HG03469 (cell line): Measurements from ENCODE around the gene MEGF11.

Experiments used
- ATAC-seq: cut with Tn5 transposase; IDR thresholded peaks from one replicate; pipeline ENCODE4 v1.9.1; 2021; ENCODE audit warnings: mild to moderate bottlenecking, moderate library complexity, moderate number of reproducible peaks; ENCODE audit not compliant: unreplicated experiment

Gene MEGF11

GRCh38 chr15:66097151-66098021, 156.2 kb downstream of the MEGF11 start:
- no peak for ATAC-seq

GRCh38 chr15:66096688-66097058, 156.9 kb downstream of the MEGF11 start:
- ATAC-seq, result no peak

GRCh38 chr15:66095871-66096687, 157.5 kb downstream of the MEGF11 start:
- ATAC-seq, result no peak

GRCh38 chr15:66094331-66094730, 159.2 kb downstream of the MEGF11 start:
- no peak for ATAC-seq

DNA sequence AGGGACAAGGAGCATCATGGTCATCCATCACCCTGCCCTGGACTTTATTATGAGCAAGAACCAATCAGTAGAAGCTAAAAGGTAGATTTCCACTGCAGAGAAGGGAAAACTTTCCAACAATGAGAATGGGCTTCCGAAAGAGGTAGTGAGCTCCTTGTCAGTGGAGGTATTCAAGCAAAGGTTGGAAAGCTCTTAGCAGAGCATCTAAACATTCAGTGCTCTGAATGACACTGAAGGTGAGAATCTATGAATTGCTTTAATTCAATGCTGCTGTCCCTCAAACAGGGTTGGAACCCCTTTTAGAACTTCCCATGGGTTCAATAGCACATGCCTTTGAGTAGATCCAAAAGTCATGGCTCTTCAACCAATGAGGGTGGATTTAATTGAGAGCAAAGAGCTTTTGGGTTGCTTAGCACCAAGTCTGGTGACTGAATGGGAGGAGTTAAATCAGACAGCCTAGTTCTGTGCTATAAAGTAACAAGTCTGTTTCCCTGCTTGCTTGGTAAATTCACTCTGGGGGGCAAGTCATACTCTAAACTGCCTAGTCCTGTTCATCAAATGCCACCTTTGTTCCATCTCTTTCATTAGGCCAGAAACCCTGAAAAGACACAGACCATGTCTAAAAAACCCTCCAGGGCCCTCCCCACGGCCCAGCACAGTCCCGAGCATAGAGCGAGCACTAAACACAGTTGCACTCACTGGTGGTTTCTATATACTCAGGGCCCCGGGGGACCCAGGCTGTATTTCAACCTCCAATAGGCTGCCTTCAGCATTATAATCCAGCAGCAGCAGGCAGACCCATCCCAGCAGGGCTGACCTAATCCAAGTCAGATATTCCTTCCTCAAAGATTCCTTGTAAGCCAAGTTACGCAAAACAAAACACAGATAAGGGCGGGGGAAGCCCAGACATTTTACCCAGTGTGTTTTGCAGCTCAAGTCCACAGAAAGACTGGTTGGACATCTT, 161.2 kb downstream of the MEGF11 start:
- no peak for ATAC-seq

- no peak for ATAC-seq
Observed at GRCh38 chr15:66089509-66089908, 164.0 kb downstream of the MEGF11 start.

- no peak for ATAC-seq
Observed at GRCh38 chr15:66089049-66089448, 164.5 kb downstream of the MEGF11 start.

- ATAC-seq, result no peak
Observed at GRCh38 chr15:66085128-66085527, 168.4 kb downstream of the MEGF11 start.

GRCh38 chr15:66084704-66085103, 168.8 kb downstream of the MEGF11 start:
- ATAC-seq, result no peak

- no peak for ATAC-seq
Observed at GRCh38 chr15:66080717-66081398, 172.7 kb downstream of the MEGF11 start.

GRCh38 chr15:66078929-66079275, 174.6 kb downstream of the MEGF11 start:
- ATAC-seq, result no peak

- ATAC-seq, result no peak
Observed at GRCh38 chr15:66078196-66078928, 175.2 kb downstream of the MEGF11 start.

GRCh38 chr15:66077320-66077663, 176.3 kb downstream of the MEGF11 start:
- ATAC-seq, result no peak

DNA sequence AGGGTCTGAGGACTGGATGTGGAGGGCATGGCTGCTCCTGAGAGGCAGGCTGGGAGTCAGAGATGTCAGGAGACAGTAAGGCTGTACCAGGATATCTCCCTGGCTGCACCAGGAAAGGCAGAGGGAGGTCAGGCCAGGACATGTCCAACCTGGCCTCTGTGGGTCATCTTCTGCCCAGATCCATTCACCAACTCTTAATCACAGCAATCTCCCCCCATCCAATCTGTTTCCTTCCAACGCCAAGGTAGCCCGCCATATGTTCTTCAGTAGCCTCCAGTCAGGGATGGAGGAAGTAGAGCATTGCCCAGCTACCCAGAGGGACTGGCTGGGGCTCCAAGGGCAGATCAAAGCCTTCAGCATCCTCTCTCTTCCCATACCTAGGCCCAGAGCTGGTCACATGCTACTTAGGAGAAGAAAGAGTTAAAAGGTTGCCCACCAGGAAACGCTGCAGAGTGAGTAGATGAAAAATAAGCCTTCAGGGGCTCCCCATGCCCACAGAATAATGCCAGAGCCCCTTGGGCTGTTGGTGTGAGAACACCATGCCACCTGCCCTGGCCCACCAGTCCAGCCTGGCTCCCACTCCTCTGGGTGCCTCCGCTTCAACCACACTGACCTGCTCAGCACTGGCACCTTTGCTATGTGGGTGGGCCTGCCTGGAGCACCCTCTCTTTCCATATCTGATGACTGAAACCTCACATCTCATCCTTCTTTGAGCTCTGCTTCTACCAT, 176.8 kb downstream of the MEGF11 start:
- no peak for ATAC-seq

GRCh38 chr15:66075947-66076346, 177.6 kb downstream of the MEGF11 start:
- ATAC-seq, result no peak

DNA sequence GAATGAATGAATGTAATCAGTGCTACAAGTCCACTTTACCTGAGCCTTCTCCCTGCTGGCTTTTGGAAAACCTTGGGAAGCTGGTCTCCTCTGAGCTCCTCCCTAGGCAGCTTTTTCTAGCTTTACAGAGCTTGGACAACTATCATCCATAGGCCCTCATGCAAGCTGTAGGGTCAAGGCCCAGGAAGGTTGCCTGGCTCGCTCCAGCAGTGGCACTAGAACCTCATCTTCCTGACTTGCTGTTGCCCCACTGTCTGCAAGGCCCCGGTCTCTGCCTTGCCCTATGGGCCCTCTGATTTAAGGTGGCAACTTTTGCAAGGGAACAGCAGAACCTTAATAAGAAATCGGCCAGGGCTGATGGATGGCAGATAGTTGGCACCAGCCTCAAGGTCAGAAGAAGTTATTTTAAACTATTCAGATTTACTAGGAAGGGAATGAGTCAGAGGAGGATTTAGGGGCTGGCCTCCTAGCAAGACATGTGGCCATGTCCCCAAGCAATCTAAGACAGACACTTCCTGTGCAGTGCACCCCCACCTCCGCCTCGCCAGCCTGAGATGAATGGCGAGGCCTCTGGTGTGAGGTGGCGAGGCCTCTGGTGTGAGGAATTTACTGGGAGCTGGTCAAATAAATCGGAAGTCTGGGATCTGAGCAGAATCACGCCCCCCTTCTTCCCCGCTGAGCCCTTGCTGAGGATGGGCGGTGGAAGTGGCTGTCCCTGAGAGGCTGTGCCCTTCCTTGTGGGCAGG, 180.8 kb downstream of the MEGF11 start:
- ATAC-seq, result no peak

GRCh38 chr15:66071921-66072295, 181.6 kb downstream of the MEGF11 start:
- no peak for ATAC-seq

- ATAC-seq, result no peak
Observed at GRCh38 chr15:66071160-66071920, 182.2 kb downstream of the MEGF11 start.
